SH-SY5Y (cell line): ENCODE data around the gene CLMN.

Source experiments
- GATA2 ChIP-seq: IDR thresholded peaks from 2 replicates; pipeline ENCODE4 v1.6.1; 2011; ENCODE audit warnings: mild to moderate bottlenecking, low read depth, low read length
- GATA3 ChIP-seq: IDR thresholded peaks from 2 replicates; pipeline ENCODE4 v1.6.1; 2011; ENCODE audit warnings: low read depth, mild to moderate bottlenecking, low read length, moderate library complexity

GRCh38 chr14:95331708-95332408 is 12.2 kb upstream of the CLMN start:
- TF ChIP-seq GATA2 (no peak), GATA3 (no peak)
